B cell (primary cell): ENCODE measurements around the gene NUAK1.

ENCODE experiments used
- EZH2 ChIP-seq: IDR thresholded peaks from 2 replicates; pipeline ENCODE4 v1.6.1; 2012; ENCODE audit warnings: borderline replicate concordance, low read depth, mild to moderate bottlenecking, moderate library complexity, low read length; ENCODE audit not compliant: insufficient read depth, poor library complexity, severe bottlenecking
- TF ChIP-seq, protein P1 (sequence below): fragments of 200-600 bp; IDR thresholded peaks from one replicate; pipeline ENCODE4 v1.8.0; 2022; ENCODE audit warnings: antibody characterized with exemption, mild to moderate bottlenecking

DNA sequence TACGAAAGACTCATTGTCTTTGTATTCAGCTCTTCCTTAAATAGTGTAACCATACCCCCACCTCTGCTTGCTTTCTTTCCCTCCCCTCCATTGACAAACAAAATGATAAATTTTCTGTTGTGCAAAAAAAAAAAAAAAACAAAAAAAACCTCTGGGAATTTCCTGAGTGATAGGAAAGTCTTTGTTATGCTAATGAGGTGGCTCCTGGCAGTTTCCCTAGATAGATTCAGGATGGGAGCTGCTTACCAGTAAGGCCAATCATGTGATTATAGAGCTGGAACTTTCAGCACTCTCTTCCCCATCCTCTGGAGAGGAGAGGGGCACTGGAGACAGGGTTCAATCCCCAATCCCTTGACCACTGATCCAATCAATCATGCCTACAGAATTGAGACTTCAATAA lies 120.5 kb downstream of the NUAK1 start:
- TF ChIP-seq, protein P1, sequence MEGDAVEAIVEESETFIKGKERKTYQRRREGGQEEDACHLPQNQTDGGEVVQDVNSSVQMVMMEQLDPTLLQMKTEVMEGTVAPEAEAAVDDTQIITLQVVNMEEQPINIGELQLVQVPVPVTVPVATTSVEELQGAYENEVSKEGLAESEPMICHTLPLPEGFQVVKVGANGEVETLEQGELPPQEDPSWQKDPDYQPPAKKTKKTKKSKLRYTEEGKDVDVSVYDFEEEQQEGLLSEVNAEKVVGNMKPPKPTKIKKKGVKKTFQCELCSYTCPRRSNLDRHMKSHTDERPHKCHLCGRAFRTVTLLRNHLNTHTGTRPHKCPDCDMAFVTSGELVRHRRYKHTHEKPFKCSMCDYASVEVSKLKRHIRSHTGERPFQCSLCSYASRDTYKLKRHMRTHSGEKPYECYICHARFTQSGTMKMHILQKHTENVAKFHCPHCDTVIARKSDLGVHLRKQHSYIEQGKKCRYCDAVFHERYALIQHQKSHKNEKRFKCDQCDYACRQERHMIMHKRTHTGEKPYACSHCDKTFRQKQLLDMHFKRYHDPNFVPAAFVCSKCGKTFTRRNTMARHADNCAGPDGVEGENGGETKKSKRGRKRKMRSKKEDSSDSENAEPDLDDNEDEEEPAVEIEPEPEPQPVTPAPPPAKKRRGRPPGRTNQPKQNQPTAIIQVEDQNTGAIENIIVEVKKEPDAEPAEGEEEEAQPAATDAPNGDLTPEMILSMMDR: no peak
- TF ChIP-seq EZH2: no peak
